Esophagus squamous epithelium (tissue), 4 donors: Measurements from ENCODE around the gene KANSL3.

Source experiments
- POLR2A ChIP-seq, 4 donors: fragments of 450-650 bp; IDR thresholded peaks; one replicate each; pipeline ENCODE4 v1.6.1; 2017; ENCODE audit warnings: antibody characterized with exemption in 4 of 4, mild to moderate bottlenecking in 4 of 4, moderate library complexity in 3 of 4
- TF ChIP-seq, protein P1 (sequence below), 6 experiments: fragments of 450-650 bp in 4 of 6; fragments of 200-600 bp in 2 of 6; sonication (generic) in 2 of 6; IDR thresholded peaks; one replicate each; pipeline ENCODE4 v1.5.1; 2016 to 2019; ENCODE audit warnings: antibody characterized with exemption in 6 of 6, mild to moderate bottlenecking in 4 of 6, moderate library complexity in 4 of 6

DNA sequence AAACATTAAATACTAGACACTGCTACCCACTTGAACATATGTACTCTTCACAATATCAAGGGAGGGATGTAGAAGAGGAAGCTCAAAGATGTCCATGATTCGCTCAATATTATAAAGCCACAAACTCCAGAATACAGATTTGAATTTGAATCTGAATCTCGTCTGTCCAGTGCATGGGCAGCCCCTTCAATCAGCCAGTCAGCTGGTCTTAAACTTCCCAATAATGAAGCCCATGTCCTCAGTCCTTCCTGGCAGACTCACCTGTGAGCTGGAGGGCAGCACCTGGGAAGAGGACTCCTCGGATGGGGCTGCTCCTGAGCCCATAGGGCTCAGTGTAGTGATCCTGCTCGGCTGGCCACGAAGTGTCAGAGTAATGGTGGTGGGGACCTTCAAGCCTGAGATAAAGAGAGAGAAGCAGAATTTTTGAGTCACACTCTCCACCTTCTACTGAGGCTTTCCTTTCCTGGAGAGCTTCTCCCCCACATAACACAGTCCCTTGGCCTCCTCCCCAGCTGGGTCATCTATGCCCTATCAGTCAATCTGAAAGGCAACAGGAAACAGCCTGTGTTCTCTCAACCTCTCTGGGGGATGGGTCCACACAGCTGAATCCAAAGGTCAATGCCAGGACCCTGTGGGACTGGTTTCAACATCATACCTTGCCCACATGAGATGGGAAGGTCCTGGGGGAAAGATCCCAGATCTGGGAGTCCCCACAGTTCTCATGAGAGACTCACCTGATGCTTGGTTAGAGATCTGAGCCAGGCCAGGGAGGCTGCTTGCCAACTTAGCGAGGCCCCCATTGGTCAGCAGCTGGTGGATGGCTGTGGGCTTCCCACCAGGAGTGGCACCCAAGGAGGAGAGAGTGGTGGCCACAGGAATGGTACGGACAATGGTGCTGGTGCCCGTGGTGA, 36.5 kb downstream of the KANSL3 start:
- TF ChIP-seq POLR2A (IDR thresholded peaks at IDR 0.05) = no peak
- TF ChIP-seq, protein P1, sequence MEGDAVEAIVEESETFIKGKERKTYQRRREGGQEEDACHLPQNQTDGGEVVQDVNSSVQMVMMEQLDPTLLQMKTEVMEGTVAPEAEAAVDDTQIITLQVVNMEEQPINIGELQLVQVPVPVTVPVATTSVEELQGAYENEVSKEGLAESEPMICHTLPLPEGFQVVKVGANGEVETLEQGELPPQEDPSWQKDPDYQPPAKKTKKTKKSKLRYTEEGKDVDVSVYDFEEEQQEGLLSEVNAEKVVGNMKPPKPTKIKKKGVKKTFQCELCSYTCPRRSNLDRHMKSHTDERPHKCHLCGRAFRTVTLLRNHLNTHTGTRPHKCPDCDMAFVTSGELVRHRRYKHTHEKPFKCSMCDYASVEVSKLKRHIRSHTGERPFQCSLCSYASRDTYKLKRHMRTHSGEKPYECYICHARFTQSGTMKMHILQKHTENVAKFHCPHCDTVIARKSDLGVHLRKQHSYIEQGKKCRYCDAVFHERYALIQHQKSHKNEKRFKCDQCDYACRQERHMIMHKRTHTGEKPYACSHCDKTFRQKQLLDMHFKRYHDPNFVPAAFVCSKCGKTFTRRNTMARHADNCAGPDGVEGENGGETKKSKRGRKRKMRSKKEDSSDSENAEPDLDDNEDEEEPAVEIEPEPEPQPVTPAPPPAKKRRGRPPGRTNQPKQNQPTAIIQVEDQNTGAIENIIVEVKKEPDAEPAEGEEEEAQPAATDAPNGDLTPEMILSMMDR (IDR thresholded peaks at IDR 0.05) = no peak
